Liver (tissue), 3 donors: ENCODE data around the gene RAB18.

ENCODE experiments used
- EGR1 ChIP-seq, 2 donors: IDR thresholded peaks; 2 replicates each; pipeline ENCODE4 v1.6.1; 2016 to 2018; ENCODE audit warnings: antibody characterized with exemption in 2 of 2, low read depth in 2 of 2
- FOXA1 ChIP-seq: IDR thresholded peaks from 2 replicates; pipeline ENCODE4 v1.6.1; 2016; ENCODE audit warnings: antibody characterized with exemption
- GABPA ChIP-seq, 2 donors: IDR thresholded peaks in 1 of 2; conservative IDR thresholded peaks in 1 of 2; 2 replicates each; pipeline ENCODE4 v1.6.1; 2016; ENCODE audit warnings: antibody characterized with exemption in 2 of 2, mild to moderate bottlenecking in 1 of 2, moderate library complexity in 1 of 2
- MAX ChIP-seq: IDR thresholded peaks from 2 replicates; pipeline ENCODE4 v1.6.1; 2016; ENCODE audit warnings: antibody characterized with exemption
- NR2F2 ChIP-seq: IDR thresholded peaks from 2 replicates; pipeline ENCODE4 v1.6.1; 2016; ENCODE audit warnings: antibody characterized with exemption
- RAD21 ChIP-seq, 2 donors: IDR thresholded peaks; 2 replicates each; pipeline ENCODE4 v1.6.1; 2016; ENCODE audit warnings: antibody characterized with exemption in 2 of 2, mild to moderate bottlenecking in 2 of 2
- SP1 ChIP-seq: IDR thresholded peaks from 2 replicates; pipeline ENCODE4 v1.6.1; 2018; ENCODE audit warnings: antibody characterized with exemption, mild to moderate bottlenecking
- TAF1 ChIP-seq: conservative IDR thresholded peaks from 2 replicates; pipeline ENCODE4 v1.6.1; 2016; ENCODE audit warnings: antibody characterized with exemption, mild to moderate bottlenecking
- YY1 ChIP-seq: IDR thresholded peaks from 2 replicates; pipeline ENCODE4 v1.6.1; 2016; ENCODE audit warnings: antibody characterized with exemption, mild to moderate bottlenecking
- ZBTB33 ChIP-seq: IDR thresholded peaks from 2 replicates; pipeline ENCODE4 v1.6.1; 2016; ENCODE audit warnings: antibody characterized with exemption
- TF ChIP-seq, protein P1 (sequence below): IDR thresholded peaks from 2 replicates; pipeline ENCODE4 v1.6.1; 2016; ENCODE audit warnings: antibody characterized with exemption
- TF ChIP-seq, protein P2 (sequence below): fragments of 150-350 bp; IDR thresholded peaks from 2 replicates; pipeline ENCODE4 v1.5.1; 2017; ENCODE audit warnings: improper control_type of control experiment, low read depth, low read length; ENCODE audit not compliant: missing input control
- TF ChIP-seq, protein P3 (sequence below): IDR thresholded peaks from 2 replicates; pipeline ENCODE4 v1.6.1; 2016; ENCODE audit warnings: antibody characterized with exemption, mild to moderate bottlenecking
- donor health status: healthy.
- donor health status: healthy.

DNA sequence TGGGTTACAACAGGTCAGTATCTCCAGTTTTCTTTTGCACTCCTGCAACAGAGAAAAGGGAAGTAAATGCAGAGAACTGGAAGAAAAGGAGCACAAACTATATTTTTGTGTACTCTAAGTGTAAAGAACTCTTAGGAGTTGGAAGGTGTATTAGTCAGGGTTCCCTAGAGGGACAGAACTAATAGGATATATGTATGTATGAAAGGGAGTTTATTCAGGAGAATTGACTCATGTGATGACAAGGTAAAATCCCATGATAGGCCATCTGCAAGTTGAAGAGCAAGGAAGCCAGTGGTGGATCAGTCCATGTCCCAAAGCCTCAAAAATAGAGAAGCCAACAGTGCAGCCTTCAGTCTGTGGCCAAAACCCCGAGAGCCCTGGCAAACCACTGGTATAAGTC lies 22.6 kb upstream of the RAB18 start:
- TF ChIP-seq SP1 (no peak), YY1 (no peak), NR2F2 (no peak), GABPA (IDR thresholded peaks at IDR 0.05 in 1 of 2, conservative IDR thresholded peaks at IDR 0.05 in 1 of 2) (no peak), ZBTB33 (no peak), EGR1 (IDR thresholded peaks at IDR 0.05; ENCODE audit: low read depth in 2 of 2) (no peak), MAX (no peak), TAF1 (no peak), RAD21 (IDR thresholded peaks at IDR 0.05) (no peak), FOXA1 (no peak)
- TF ChIP-seq, protein P1, sequence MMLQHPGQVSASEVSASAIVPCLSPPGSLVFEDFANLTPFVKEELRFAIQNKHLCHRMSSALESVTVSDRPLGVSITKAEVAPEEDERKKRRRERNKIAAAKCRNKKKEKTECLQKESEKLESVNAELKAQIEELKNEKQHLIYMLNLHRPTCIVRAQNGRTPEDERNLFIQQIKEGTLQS, result no peak
- TF ChIP-seq, protein P2, sequence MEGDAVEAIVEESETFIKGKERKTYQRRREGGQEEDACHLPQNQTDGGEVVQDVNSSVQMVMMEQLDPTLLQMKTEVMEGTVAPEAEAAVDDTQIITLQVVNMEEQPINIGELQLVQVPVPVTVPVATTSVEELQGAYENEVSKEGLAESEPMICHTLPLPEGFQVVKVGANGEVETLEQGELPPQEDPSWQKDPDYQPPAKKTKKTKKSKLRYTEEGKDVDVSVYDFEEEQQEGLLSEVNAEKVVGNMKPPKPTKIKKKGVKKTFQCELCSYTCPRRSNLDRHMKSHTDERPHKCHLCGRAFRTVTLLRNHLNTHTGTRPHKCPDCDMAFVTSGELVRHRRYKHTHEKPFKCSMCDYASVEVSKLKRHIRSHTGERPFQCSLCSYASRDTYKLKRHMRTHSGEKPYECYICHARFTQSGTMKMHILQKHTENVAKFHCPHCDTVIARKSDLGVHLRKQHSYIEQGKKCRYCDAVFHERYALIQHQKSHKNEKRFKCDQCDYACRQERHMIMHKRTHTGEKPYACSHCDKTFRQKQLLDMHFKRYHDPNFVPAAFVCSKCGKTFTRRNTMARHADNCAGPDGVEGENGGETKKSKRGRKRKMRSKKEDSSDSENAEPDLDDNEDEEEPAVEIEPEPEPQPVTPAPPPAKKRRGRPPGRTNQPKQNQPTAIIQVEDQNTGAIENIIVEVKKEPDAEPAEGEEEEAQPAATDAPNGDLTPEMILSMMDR, result no peak
- TF ChIP-seq, protein P3, sequence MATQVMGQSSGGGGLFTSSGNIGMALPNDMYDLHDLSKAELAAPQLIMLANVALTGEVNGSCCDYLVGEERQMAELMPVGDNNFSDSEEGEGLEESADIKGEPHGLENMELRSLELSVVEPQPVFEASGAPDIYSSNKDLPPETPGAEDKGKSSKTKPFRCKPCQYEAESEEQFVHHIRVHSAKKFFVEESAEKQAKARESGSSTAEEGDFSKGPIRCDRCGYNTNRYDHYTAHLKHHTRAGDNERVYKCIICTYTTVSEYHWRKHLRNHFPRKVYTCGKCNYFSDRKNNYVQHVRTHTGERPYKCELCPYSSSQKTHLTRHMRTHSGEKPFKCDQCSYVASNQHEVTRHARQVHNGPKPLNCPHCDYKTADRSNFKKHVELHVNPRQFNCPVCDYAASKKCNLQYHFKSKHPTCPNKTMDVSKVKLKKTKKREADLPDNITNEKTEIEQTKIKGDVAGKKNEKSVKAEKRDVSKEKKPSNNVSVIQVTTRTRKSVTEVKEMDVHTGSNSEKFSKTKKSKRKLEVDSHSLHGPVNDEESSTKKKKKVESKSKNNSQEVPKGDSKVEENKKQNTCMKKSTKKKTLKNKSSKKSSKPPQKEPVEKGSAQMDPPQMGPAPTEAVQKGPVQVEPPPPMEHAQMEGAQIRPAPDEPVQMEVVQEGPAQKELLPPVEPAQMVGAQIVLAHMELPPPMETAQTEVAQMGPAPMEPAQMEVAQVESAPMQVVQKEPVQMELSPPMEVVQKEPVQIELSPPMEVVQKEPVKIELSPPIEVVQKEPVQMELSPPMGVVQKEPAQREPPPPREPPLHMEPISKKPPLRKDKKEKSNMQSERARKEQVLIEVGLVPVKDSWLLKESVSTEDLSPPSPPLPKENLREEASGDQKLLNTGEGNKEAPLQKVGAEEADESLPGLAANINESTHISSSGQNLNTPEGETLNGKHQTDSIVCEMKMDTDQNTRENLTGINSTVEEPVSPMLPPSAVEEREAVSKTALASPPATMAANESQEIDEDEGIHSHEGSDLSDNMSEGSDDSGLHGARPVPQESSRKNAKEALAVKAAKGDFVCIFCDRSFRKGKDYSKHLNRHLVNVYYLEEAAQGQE, result no peak
